CD4-positive, CD25-positive, alpha-beta regulatory T cell (primary cell): ENCODE data around the gene MYO9B. TPM values are rescaled to one million over a fixed set of nuclear protein-coding genes. Genes with fewer than 3 reads are reported as not detected.
A peak's percentile ranks its signal among the peaks of the same experiment; 100 is the strongest.

Experiments
- ATAC-seq, 2 donors: fragments of 150-1000 bp; cut with Tn5 transposase; one replicate each; pipeline ENCODE4 v1.10.0; 2021; ENCODE audit warnings: low read depth in 2 of 2, moderate number of reproducible peaks in 2 of 2, moderate library complexity in 1 of 2
- DNase-seq, 3 donors: peaks; one replicate each; pipeline versions ENCODE4 v3.0.0 to v3.0.0-alpha.2; 2012 to 2022; ENCODE audit warnings: mixed read lengths in 1 of 3
- H3K27ac ChIP-seq: one replicate; pipeline ENCODE4 v1.7.0; 2013; ENCODE audit warnings: mild to moderate bottlenecking, low read length; ENCODE audit not compliant: insufficient read depth, poor library complexity, severe bottlenecking
- H3K27me3 ChIP-seq: one replicate; pipeline ENCODE4 v1.7.0; 2013; ENCODE audit warnings: low read length; ENCODE audit not compliant: control insufficient read depth, insufficient read depth
- H3K36me3 ChIP-seq: one replicate; pipeline ENCODE4 v1.7.0; 2013; ENCODE audit warnings: mild to moderate bottlenecking, low read length, moderate library complexity; ENCODE audit not compliant: control insufficient read depth, insufficient read depth
- H3K4me1 ChIP-seq: 2 replicates; pipeline ENCODE4 v1.7.0; 2013; ENCODE audit warnings: mild to moderate bottlenecking, low read length; ENCODE audit not compliant: insufficient read depth, control insufficient read depth, poor library complexity, severe bottlenecking
- H3K4me3 ChIP-seq: one replicate; pipeline ENCODE4 v1.7.0; 2013; ENCODE audit warnings: low read depth, mild to moderate bottlenecking, low read length, moderate library complexity
- H3K9me3 ChIP-seq, 2 experiments: 1 replicate in 1 of 2; 2 replicates in 1 of 2; pipeline ENCODE4 v1.7.0; 2013; ENCODE audit warnings: low read length in 2 of 2, mild to moderate bottlenecking in 1 of 2, moderate library complexity in 1 of 2; ENCODE audit not compliant: control insufficient read depth in 2 of 2
- H3K27ac Mint-ChIP-seq, 3 donors: one replicate each; pipeline ENCODE4 v1.8.0; 2020 to 2022; ENCODE audit warnings: mild to moderate bottlenecking in 3 of 3, mixed read lengths in 3 of 3, moderate library complexity in 2 of 3
- H3K27me3 Mint-ChIP-seq: one replicate; pipeline ENCODE4 v1.8.0; 2022; ENCODE audit warnings: mild to moderate bottlenecking, mixed read lengths
- H3K36me3 Mint-ChIP-seq: one replicate; pipeline ENCODE4 v1.8.0; 2020; ENCODE audit warnings: mixed read lengths
- H3K4me1 Mint-ChIP-seq, 4 donors: one replicate each; pipeline ENCODE4 v1.8.0; 2020 to 2022; ENCODE audit warnings: mixed read lengths in 4 of 4, mild to moderate bottlenecking in 1 of 4
- H3K4me3 Mint-ChIP-seq, 4 donors: one replicate each; pipeline ENCODE4 v1.8.0; 2020 to 2022; ENCODE audit warnings: mild to moderate bottlenecking in 4 of 4, mixed read lengths in 4 of 4, moderate library complexity in 3 of 4
- H3K9me3 Mint-ChIP-seq, 7 donors: one replicate each; pipeline ENCODE4 v1.8.0; 2020 to 2022; ENCODE audit warnings: mixed read lengths in 7 of 7, mild to moderate bottlenecking in 3 of 7, moderate library complexity in 2 of 7
- polyA plus RNA-seq, 4 donors: library from polyadenylated mRNA; unstranded; fragments of 300-500 nt; fragmentation: Illumina TruSeq; gene quantifications; one replicate each; pipeline ENCODE4 v1.2.3, GENCODE V29; 2021
- total RNA-seq: library from RNA; stranded (reverse); gene quantifications from one replicate; pipeline ENCODE4 v1.2.3, GENCODE V29; 2022

The MYO9B gene
- total and polyA plus RNA-seq, 5 donors from 2014 or later = 3.4 to 252 (median 6.1) TPM

GRCh38 chr19:17209126-17210036 is 133.8 kb downstream of the MYO9B start:
- peaks cover 1% of the 10 kb centered on the region for H3K27me3 Mint-ChIP-seq
- no peaks in the 10 kb centered on the region for H3K9me3 ChIP-seq
- H3K9me3 Mint-ChIP-seq = no peaks in the 10 kb centered on the region
- H3K27ac ChIP-seq = no peak overlapping the region
- peaks cover 0 to 4% (median 0%) of the 10 kb centered on the region in 4 donors for H3K4me1 Mint-ChIP-seq
- H3K27ac Mint-ChIP-seq = peak overlapping the region in 2 of 3 donors; percentile 69 to 72
- peaks cover 17% of the 10 kb centered on the region for H3K36me3 Mint-ChIP-seq
- H3K4me3 Mint-ChIP-seq = no peak overlapping the region
- DNase-seq (peak in 2 of 3 donors; percentile 11 to 39), ATAC-seq (no peak)
- H3K4me3 ChIP-seq = no peak overlapping the region
- no peaks in the 10 kb centered on the region for H3K27me3 ChIP-seq
- peaks cover under 1% of the 10 kb centered on the region for H3K4me1 ChIP-seq
- peaks cover 30% of the 10 kb centered on the region for H3K36me3 ChIP-seq

GRCh38 chr19:17210296-17210695 is 134.7 kb downstream of the MYO9B start:
- no peak overlapping the region for H3K4me3 ChIP-seq
- H3K9me3 ChIP-seq = no peaks in the 10 kb centered on the region
- peaks cover 30% of the 10 kb centered on the region for H3K36me3 ChIP-seq
- no peaks in the 10 kb centered on the region for H3K9me3 Mint-ChIP-seq
- no peak for ATAC-seq
- no peaks in the 10 kb centered on the region for H3K27me3 ChIP-seq
- H3K4me1 ChIP-seq = peaks cover 9% of the 10 kb centered on the region
- H3K4me3 Mint-ChIP-seq = no peak overlapping the region
- H3K4me1 Mint-ChIP-seq = peaks cover 3 to 11% (median 7%) of the 10 kb centered on the region in 4 donors
- no peak overlapping the region for H3K27ac ChIP-seq
- DNase-seq = no peak
- peaks cover 5% of the 10 kb centered on the region for H3K27me3 Mint-ChIP-seq
- peaks cover 20% of the 10 kb centered on the region for H3K36me3 Mint-ChIP-seq
- H3K27ac Mint-ChIP-seq = peak overlapping the region in 2 of 3 donors; percentile 44 to 48

- ATAC-seq = no peak
- no peaks in the 10 kb centered on the region for H3K9me3 ChIP-seq
These were observed 136.2 kb downstream of the MYO9B start for GRCh38 chr19:17211547-17212446.

GRCh38 chr19:17213334-17213733 is 137.8 kb downstream of the MYO9B start:
- no peaks in the 10 kb centered on the region for H3K9me3 Mint-ChIP-seq
- H3K4me3 ChIP-seq = no peak overlapping the region
- peaks cover 3 to 20% (median 10%) of the 10 kb centered on the region in 4 donors for H3K4me1 Mint-ChIP-seq
- H3K36me3 ChIP-seq = peaks cover 36% of the 10 kb centered on the region
- H3K27ac ChIP-seq = no peak overlapping the region
- H3K4me3 Mint-ChIP-seq = peak overlapping the region in 2 of 4 donors; percentile 28 to 77
- no peak overlapping the region for H3K27ac Mint-ChIP-seq
- peaks cover 26% of the 10 kb centered on the region for H3K36me3 Mint-ChIP-seq
- no peak for ATAC-seq
- H3K9me3 ChIP-seq = no peaks in the 10 kb centered on the region
- no peak for DNase-seq
- no peaks in the 10 kb centered on the region for H3K27me3 ChIP-seq
- H3K4me1 ChIP-seq = peaks cover 18% of the 10 kb centered on the region
- peaks cover 5% of the 10 kb centered on the region for H3K27me3 Mint-ChIP-seq

More at GRCh38 chr19:17211547-17212446, 136.2 kb downstream of the MYO9B start:
- peaks cover 5% of the 10 kb centered on the region for H3K27me3 Mint-ChIP-seq
- H3K4me1 Mint-ChIP-seq = peaks cover 3 to 20% (median 10%) of the 10 kb centered on the region in 4 donors
- H3K36me3 Mint-ChIP-seq = peaks cover 20% of the 10 kb centered on the region
- Histone ChIP-seq H3K27ac (no peak overlapping the region), H3K4me3 (no peak overlapping the region), H3K4me1 (peaks cover 18% of the 10 kb centered on the region), H3K36me3 (peaks cover 27% of the 10 kb centered on the region), H3K27me3 (no peaks in the 10 kb centered on the region)
- no peak overlapping the region for H3K27ac Mint-ChIP-seq
- H3K9me3 Mint-ChIP-seq = no peaks in the 10 kb centered on the region
- peak overlapping the region in 1 of 4 donors; percentile 32 for H3K4me3 Mint-ChIP-seq
- DNase-seq = no peak

- Histone ChIP-seq H3K27ac (peak overlapping the region; percentile 92), H3K9me3 (no peaks in the 10 kb centered on the region), H3K27me3 (no peaks in the 10 kb centered on the region), H3K36me3 (peaks cover 29% of the 10 kb centered on the region), H3K4me1 (peaks cover 18% of the 10 kb centered on the region), H3K4me3 (peak overlapping the region; percentile 75)
- no peak for DNase-seq
- peak overlapping the region; percentile 90 to 94 (median 92) for H3K4me3 Mint-ChIP-seq
- ATAC-seq = no peak
- H3K27me3 Mint-ChIP-seq = peaks cover 5% of the 10 kb centered on the region
- no peaks in the 10 kb centered on the region for H3K9me3 Mint-ChIP-seq
- peaks cover 3 to 20% (median 10%) of the 10 kb centered on the region in 4 donors for H3K4me1 Mint-ChIP-seq
- peaks cover 27% of the 10 kb centered on the region for H3K36me3 Mint-ChIP-seq
- H3K27ac Mint-ChIP-seq = peak overlapping the region; percentile 97 to 100 (median 99)
These were observed 139.0 kb downstream of the MYO9B start for GRCh38 chr19:17214508-17215126.

- Histone ChIP-seq H3K4me1 (peaks cover 18% of the 10 kb centered on the region), H3K36me3 (peaks cover 23% of the 10 kb centered on the region), H3K27ac (peak within 1 kb of the TSS; percentile 92), H3K9me3 (no peaks in the 10 kb centered on the region), H3K27me3 (no peaks in the 10 kb centered on the region), H3K4me3 (peak within 1 kb of the TSS; percentile 75)
- Mint-ChIP-seq H3K27me3 (peaks cover 5% of the 10 kb centered on the region), H3K36me3 (peaks cover 29% of the 10 kb centered on the region), H3K27ac (peak within 1 kb of the TSS; percentile 97 to 100 (median 99)), H3K9me3 (no peaks in the 10 kb centered on the region), H3K4me1 (peaks cover 3 to 20% (median 10%) of the 10 kb centered on the region in 4 donors), H3K4me3 (peak within 1 kb of the TSS; percentile 90 to 94 (median 92))
- DNase-seq (peak; percentile 84 to 96 (median 90)), ATAC-seq (peak; percentile 95)
These were observed 139.8 kb downstream of the MYO9B start, which contains the start of gene USE1 for GRCh38 chr19:17215127-17215971. Gene USE1 (plus strand): TSS chr19:17215357. CDS start chr19:17215406, 49 bp downstream.
